Natural killer cell (primary cell): Measurements from ENCODE around the gene ATXN1. TPM values are rescaled to one million over a fixed set of nuclear protein-coding genes. Genes with fewer than 3 reads are reported as not detected.

ENCODE experiments used
- ATAC-seq, 3 donors: fragments of 150-1000 bp in 2 of 3; fragments of 200-7000 bp in 1 of 3; cut with Tn5 transposase; 1 replicate in 1 of 3; 2 replicates in 2 of 3; pipeline ENCODE4 v1.10.0; 2021; ENCODE audit warnings: mild to moderate bottlenecking in 2 of 3, moderate library complexity in 2 of 3
- DNase-seq, 2 donors: peaks; one replicate each; pipeline versions ENCODE4 v3.0.0 to v3.0.0-alpha.2; 2013 to 2021; ENCODE audit warnings: mixed read lengths in 1 of 2
- H3K27ac ChIP-seq: one replicate; pipeline ENCODE4 v1.5.1; 2013; ENCODE audit warnings: mild to moderate bottlenecking, low read length
- H3K27me3 ChIP-seq: one replicate; pipeline ENCODE4 v1.6.1; 2013; ENCODE audit warnings: low read length; ENCODE audit not compliant: control insufficient read depth, insufficient read depth
- H3K36me3 ChIP-seq: one replicate; pipeline ENCODE4 v1.6.1; 2013; ENCODE audit warnings: low read length; ENCODE audit not compliant: control insufficient read depth, insufficient read depth
- H3K4me1 ChIP-seq: one replicate; pipeline ENCODE4 v1.6.1; 2013; ENCODE audit warnings: low read length; ENCODE audit not compliant: control insufficient read depth, insufficient read depth
- H3K4me3 ChIP-seq: one replicate; pipeline ENCODE4 v1.5.1; 2013; ENCODE audit warnings: low read length
- H3K9me3 ChIP-seq: one replicate; pipeline ENCODE4 v1.6.1; 2013; ENCODE audit warnings: low read length; ENCODE audit not compliant: control insufficient read depth, insufficient read depth
- H3K27ac Mint-ChIP-seq, 2 donors: one replicate each; pipeline ENCODE4 v1.8.0; 2022; ENCODE audit warnings: mild to moderate bottlenecking in 2 of 2, mixed read lengths in 2 of 2, moderate library complexity in 1 of 2
- H3K27me3 Mint-ChIP-seq, 2 donors: one replicate each; pipeline ENCODE4 v1.8.0; 2022; ENCODE audit warnings: low read depth in 2 of 2, mixed read lengths in 2 of 2
- H3K36me3 Mint-ChIP-seq: one replicate; pipeline ENCODE4 v1.8.0; 2022; ENCODE audit warnings: mixed read lengths
- H3K4me1 Mint-ChIP-seq, 2 donors: one replicate each; pipeline ENCODE4 v1.8.0; 2022; ENCODE audit warnings: mixed read lengths in 2 of 2
- H3K4me3 Mint-ChIP-seq: one replicate; pipeline ENCODE4 v1.8.0; 2022; ENCODE audit warnings: mild to moderate bottlenecking, moderate library complexity, mixed read lengths
- H3K9me3 Mint-ChIP-seq, 2 donors: one replicate each; pipeline ENCODE4 v1.8.0; 2022; ENCODE audit warnings: mixed read lengths in 2 of 2
- CTCF ChIP-seq: fragments of 200-600 bp; IDR thresholded peaks from one replicate; pipeline ENCODE4 v1.8.0; 2022; ENCODE audit warnings: antibody characterized with exemption
- WGBS: methylation state at CpG from one replicate; pipeline ENCODE4 v1.1.7; 2013; ENCODE audit warnings: missing lambda C conversion rate; ENCODE audit not compliant: insufficient coverage; 5-methylcytosine and 5-hydroxymethylcytosine counted together
- intact Hi-C: fragments of 100-400 bp; cut with micrococcal nuclease; formaldehyde crosslinking; loops from one replicate; pipeline ENCODE4 v1.14.2; 2022
- total RNA-seq, 4 donors: library from RNA; stranded (reverse); fragments of 120-200 nt in 1 of 4; gene quantifications; one replicate each; pipeline versions ENCODE4 v1.2.3 to v1.2.4, GENCODE V29; 2013 to 2022

The ATXN1 gene
- total RNA-seq, 3 donors from 2014 or later (not counting 1 experiment from before 2014, with no cell fraction given): 90.4 to 120 (median 97.9) TPM

DNA sequence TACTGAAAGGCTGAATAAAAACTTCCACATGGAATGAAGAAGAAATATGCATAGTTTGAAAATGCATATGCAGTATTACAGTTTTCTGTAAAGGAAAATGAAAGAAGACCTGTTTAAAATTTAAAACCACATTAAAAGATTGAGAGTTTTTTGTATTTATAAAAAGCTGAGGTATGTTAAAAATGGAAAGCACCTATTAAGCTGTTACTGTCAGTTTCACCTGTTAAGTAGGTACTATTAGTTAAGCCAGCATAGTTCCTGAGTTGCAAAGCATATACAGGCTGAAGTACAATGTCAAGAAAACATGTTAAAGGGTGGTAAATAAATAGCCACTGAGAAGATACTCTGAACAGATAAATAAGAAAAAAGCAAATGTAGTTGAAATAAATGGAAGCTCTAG lies 69.9 kb downstream of the ATXN1 start:
- Mint-ChIP-seq H3K9me3 (no peaks in the 10 kb centered on the region), H3K27me3 (no peaks in the 10 kb centered on the region), H3K4me1 (peaks cover 28 to 60% of the 10 kb centered on the region in 2 donors), H3K27ac (no peak overlapping the region), H3K4me3 (no peak overlapping the region), H3K36me3 (no peaks in the 10 kb centered on the region)
- Histone ChIP-seq H3K9me3 (no peaks in the 10 kb centered on the region), H3K27ac (no peak overlapping the region), H3K4me1 (peaks cover 6% of the 10 kb centered on the region), H3K36me3 (no peaks in the 10 kb centered on the region), H3K4me3 (no peak overlapping the region), H3K27me3 (no peaks in the 10 kb centered on the region)
- TF ChIP-seq CTCF: no peak
- intact Hi-C loops: no loop called here
- ATAC-seq (no peak), DNase-seq (peak in 1 of 2 donors; percentile 49)

DNA sequence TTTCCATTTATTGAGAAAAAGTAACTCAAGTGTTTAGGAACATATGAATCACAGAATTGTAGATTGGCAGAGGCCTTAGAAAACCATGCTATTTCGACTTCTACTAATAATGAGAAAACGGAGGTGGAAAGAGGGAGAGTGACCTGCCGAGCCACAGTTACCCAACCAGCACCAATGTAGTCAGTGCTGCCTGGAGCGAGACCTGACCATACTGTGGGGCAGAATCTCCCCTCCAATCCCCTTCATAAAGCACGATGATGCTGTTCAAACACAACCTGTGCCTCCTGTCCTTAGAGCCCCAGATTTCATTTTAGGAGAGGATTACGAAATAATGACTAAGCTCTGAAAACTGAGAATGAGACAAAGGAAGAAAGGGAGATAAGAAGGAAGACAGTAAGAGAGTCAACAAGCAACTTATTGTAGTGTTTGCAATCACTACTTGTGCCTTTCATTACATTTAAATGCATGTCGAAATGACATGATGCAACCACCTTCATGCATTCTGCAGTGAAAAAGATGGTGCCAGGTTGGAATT lies 70.6 kb downstream of the ATXN1 start:
- Histone ChIP-seq H3K36me3 (no peaks in the 10 kb centered on the region), H3K27ac (no peak overlapping the region), H3K4me1 (peaks cover 6% of the 10 kb centered on the region), H3K4me3 (no peak overlapping the region), H3K9me3 (no peaks in the 10 kb centered on the region), H3K27me3 (no peaks in the 10 kb centered on the region)
- Mint-ChIP-seq H3K27me3 (no peaks in the 10 kb centered on the region), H3K9me3 (no peaks in the 10 kb centered on the region), H3K4me3 (no peak overlapping the region), H3K36me3 (no peaks in the 10 kb centered on the region), H3K27ac (no peak overlapping the region), H3K4me1 (peaks cover 28 to 64% of the 10 kb centered on the region in 2 donors)
- no peak for ATAC-seq
- WGBS: 84% methylated on average over 6 of the region's 7 CpGs
- intact Hi-C loops: no loop called here
- TF ChIP-seq CTCF: no peak
- no peak for DNase-seq

DNA sequence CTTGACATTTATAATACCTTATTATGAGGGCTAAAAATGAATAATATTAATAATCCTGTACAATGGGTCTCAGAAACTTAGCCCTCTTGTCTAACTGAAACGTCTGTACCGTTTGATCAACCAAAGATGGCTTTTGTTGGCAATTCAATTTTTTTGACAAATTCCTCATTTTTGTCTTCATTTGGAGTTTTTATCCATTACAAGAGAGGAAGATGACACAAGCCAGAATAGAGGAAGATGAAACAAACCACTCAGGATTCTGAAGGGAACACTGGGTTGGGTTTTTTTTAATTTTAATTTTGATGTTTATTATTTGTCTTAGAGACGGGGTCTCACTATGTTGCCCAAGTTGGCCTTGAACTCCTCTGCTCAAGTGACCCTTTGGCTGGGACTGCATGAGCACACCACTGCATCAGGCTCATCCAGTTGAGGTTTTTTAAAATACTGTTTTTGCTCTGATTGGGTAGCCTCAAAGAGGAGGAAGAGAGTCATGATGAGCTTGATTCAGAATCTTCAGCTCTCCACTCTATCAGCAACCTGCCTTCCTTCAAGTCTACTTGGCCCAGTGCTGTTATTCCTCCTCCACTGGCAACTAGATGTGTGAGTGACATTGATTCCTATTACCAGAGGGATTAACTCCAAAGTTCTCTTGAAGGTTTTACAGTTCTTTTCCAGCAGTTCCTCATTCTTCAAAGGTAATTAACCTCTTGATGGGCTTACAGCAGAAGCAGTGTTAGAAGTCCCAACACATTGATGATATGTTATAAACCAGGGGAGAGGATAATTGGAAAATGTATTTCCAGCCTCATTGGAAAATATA lies 71.3 kb downstream of the ATXN1 start:
- 100% methylated on average over 3 of the region's 3 CpGs for WGBS
- intact Hi-C loops: no loop called here
- Mint-ChIP-seq H3K27me3 (no peaks in the 10 kb centered on the region), H3K4me3 (no peak overlapping the region), H3K36me3 (no peaks in the 10 kb centered on the region), H3K27ac (no peak overlapping the region), H3K9me3 (no peaks in the 10 kb centered on the region), H3K4me1 (peaks cover 22 to 59% of the 10 kb centered on the region in 2 donors)
- no peak for ATAC-seq
- no peak overlapping the region for H3K27ac ChIP-seq
- H3K27me3 ChIP-seq: no peaks in the 10 kb centered on the region
- H3K9me3 ChIP-seq: no peaks in the 10 kb centered on the region
- no peak for DNase-seq
- no peak for TF ChIP-seq CTCF
- H3K4me1 ChIP-seq: peaks cover 2% of the 10 kb centered on the region
- H3K4me3 ChIP-seq: no peak overlapping the region
- no peaks in the 10 kb centered on the region for H3K36me3 ChIP-seq
